ENCODE measurements around the gene CS.
"Not testable (repeated sequence)": the region's sequence is repeated elsewhere in the genome, so short reads cannot be mapped to it uniquely, and the experiment has no call there.

DNA sequence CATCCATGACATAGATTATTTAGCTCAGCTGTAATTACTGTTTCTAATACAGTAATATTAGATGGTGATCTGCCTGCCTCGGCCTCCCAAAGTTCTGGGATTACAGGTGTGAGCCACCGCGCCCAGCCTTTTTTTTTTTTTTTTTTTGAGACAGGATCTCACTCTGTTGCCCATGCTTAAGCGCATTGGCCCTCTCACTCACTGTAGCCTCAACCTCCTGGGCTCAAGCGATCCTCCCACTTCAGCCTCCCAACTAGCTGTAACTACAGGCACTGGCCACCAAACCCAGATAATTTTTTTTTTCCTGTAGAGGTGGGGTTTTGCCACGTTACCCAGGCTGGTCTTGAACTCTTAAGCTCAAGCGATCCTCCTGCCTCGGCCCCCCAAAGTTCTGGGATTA lies 35.4 kb upstream of the CS start:
- TF ChIP-seq, protein P1, sequence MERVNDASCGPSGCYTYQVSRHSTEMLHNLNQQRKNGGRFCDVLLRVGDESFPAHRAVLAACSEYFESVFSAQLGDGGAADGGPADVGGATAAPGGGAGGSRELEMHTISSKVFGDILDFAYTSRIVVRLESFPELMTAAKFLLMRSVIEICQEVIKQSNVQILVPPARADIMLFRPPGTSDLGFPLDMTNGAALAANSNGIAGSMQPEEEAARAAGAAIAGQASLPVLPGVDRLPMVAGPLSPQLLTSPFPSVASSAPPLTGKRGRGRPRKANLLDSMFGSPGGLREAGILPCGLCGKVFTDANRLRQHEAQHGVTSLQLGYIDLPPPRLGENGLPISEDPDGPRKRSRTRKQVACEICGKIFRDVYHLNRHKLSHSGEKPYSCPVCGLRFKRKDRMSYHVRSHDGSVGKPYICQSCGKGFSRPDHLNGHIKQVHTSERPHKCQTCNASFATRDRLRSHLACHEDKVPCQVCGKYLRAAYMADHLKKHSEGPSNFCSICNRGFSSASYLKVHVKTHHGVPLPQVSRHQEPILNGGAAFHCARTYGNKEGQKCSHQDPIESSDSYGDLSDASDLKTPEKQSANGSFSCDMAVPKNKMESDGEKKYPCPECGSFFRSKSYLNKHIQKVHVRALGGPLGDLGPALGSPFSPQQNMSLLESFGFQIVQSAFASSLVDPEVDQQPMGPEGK (CRISPR knock-in tag; IDR thresholded peaks at IDR 0.05; ENCODE audit: borderline replicate concordance): not testable (repeated sequence)
- TF ChIP-seq ZC3H10, ISL1 (CRISPR knock-in tag; IDR thresholded peaks at IDR 0.05): not testable (repeated sequence)
- TF ChIP-seq, protein P2, sequence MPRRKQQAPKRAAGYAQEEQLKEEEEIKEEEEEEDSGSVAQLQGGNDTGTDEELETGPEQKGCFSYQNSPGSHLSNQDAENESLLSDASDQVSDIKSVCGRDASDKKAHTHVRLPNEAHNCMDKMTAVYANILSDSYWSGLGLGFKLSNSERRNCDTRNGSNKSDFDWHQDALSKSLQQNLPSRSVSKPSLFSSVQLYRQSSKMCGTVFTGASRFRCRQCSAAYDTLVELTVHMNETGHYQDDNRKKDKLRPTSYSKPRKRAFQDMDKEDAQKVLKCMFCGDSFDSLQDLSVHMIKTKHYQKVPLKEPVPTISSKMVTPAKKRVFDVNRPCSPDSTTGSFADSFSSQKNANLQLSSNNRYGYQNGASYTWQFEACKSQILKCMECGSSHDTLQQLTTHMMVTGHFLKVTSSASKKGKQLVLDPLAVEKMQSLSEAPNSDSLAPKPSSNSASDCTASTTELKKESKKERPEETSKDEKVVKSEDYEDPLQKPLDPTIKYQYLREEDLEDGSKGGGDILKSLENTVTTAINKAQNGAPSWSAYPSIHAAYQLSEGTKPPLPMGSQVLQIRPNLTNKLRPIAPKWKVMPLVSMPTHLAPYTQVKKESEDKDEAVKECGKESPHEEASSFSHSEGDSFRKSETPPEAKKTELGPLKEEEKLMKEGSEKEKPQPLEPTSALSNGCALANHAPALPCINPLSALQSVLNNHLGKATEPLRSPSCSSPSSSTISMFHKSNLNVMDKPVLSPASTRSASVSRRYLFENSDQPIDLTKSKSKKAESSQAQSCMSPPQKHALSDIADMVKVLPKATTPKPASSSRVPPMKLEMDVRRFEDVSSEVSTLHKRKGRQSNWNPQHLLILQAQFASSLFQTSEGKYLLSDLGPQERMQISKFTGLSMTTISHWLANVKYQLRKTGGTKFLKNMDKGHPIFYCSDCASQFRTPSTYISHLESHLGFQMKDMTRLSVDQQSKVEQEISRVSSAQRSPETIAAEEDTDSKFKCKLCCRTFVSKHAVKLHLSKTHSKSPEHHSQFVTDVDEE (CRISPR knock-in tag; IDR thresholded peaks at IDR 0.05): not testable (repeated sequence)

Measured in SK-N-SH treated with all-trans-retinoic acid at 6 μM for 48 hours (cell line).